GM12878 (cell line): ENCODE measurements around the gene ENAH. TPM values are rescaled to one million over a fixed set of nuclear protein-coding genes. Genes with fewer than 3 reads are reported as not detected.

ENCODE experiments used
- polyA plus RNA-seq, 11 experiments: library from polyadenylated mRNA; depleted of rRNA in 4 of 11; unstranded in 6 of 11; stranded (reverse) in 5 of 11; fragments of >200 nt; fragmentation: Nextera tagmentation in 4 of 11; fragmentation: Illumina TruSeq in 1 of 11; extraction: Ambion mirVana in 4 of 11; extraction: Trizol in 1 of 11; gene quantifications; 1 replicate in 1 of 11; 2 replicates in 10 of 11; pipeline versions ENCODE4 v1.2.1 to v1.2.3, GENCODE V29; 2011 to 2016; ENCODE audit warnings: inconsistent platforms in 2 of 11, missing spikeins in 2 of 11, low read depth in 1 of 11
- total RNA-seq, 4 experiments: library from RNA; depleted of rRNA in 3 of 4; stranded (reverse); fragments of >200 nt in 3 of 4; fragmentation: Illumina TruSeq in 1 of 4; extraction: Trizol in 1 of 4; gene quantifications; 2 replicates each; pipeline versions ENCODE4 v1.2.1 to v1.2.3, GENCODE V29; 2013 to 2021

The ENAH gene
- total and polyA plus RNA-seq, 10 of the 15 experiments (the other 5 are each of a cell fraction or from before 2014, with no cell fraction given): under 0.01 to 0.62 (median 0.06) TPM; not detected in 5

Other genes with a start within 250 kb of the ENAH start
- gene LBR, start 225.1 kb downstream of the ENAH start, total RNA-seq (2014; rRNA removed): 98.7 and 119 TPM in 2 replicates
- 114 and 115 TPM in 2 replicates for gene LBR, start 225.1 kb downstream of the ENAH start, total RNA-seq (2014; rRNA removed; fragmentation: Illumina TruSeq; extraction: Trizol)
- 121 and 122 TPM in 2 replicates for gene LBR, start 225.1 kb downstream of the ENAH start, total RNA-seq (2021)
- 107 and 150 TPM in 2 replicates for gene LBR, start 225.1 kb downstream of the ENAH start, polyA plus RNA-seq (2011; rRNA removed)
- gene LBR, start 225.1 kb downstream of the ENAH start, polyA plus RNA-seq (2014; fragmentation: Illumina TruSeq; extraction: Trizol): 113 and 134 TPM in 2 replicates
- 100 to 1,000 TPM in 1 of 2 experiments, 10 to 100 TPM in 1; 81.8 to 120 TPM for gene LBR, start 225.1 kb downstream of the ENAH start, polyA plus RNA-seq (2014; fragmentation: Nextera tagmentation; extraction: Ambion mirVana)
- 77.6 and 82.7 TPM in 2 replicates for gene LBR, start 225.1 kb downstream of the ENAH start, polyA plus RNA-seq (2014; rRNA removed)
- gene LBR, start 225.1 kb downstream of the ENAH start, polyA plus RNA-seq (2016; fragmentation: Nextera tagmentation; extraction: Ambion mirVana): 100 to 1,000 TPM; 169 to 178 TPM
- 250 and 316 TPM in 2 replicates for gene SRP9, start 124.7 kb upstream of the ENAH start, total RNA-seq (2014; rRNA removed)
- 367 and 372 TPM in 2 replicates for gene SRP9, start 124.7 kb upstream of the ENAH start, total RNA-seq (2014; rRNA removed; fragmentation: Illumina TruSeq; extraction: Trizol)
- 248 and 256 TPM in 2 replicates for gene SRP9, start 124.7 kb upstream of the ENAH start, total RNA-seq (2021)
- gene SRP9, start 124.7 kb upstream of the ENAH start, polyA plus RNA-seq (2011; rRNA removed): 639 and 968 TPM in 2 replicates
- gene SRP9, start 124.7 kb upstream of the ENAH start, polyA plus RNA-seq (2014; fragmentation: Illumina TruSeq; extraction: Trizol): 389 and 483 TPM in 2 replicates
- gene SRP9, start 124.7 kb upstream of the ENAH start, polyA plus RNA-seq (2014; fragmentation: Nextera tagmentation; extraction: Ambion mirVana): 1,000 to 10,000 TPM in 1 of 2 experiments, 100 to 1,000 TPM in 1; 912 to 1,200 TPM
- 221 and 283 TPM in 2 replicates for gene SRP9, start 124.7 kb upstream of the ENAH start, polyA plus RNA-seq (2014; rRNA removed)
- gene SRP9, start 124.7 kb upstream of the ENAH start, polyA plus RNA-seq (2016; fragmentation: Nextera tagmentation; extraction: Ambion mirVana): 100 to 1,000 TPM; 643 to 700 TPM
- gene EPHX1, start 157.0 kb upstream of the ENAH start, total RNA-seq (2014; rRNA removed): 0.73 and 1.0 TPM in 2 replicates
- gene EPHX1, start 157.0 kb upstream of the ENAH start, total RNA-seq (2014; rRNA removed; fragmentation: Illumina TruSeq; extraction: Trizol): 1.0 TPM in 2 replicates
- 2.6 and 2.9 TPM in 2 replicates for gene EPHX1, start 157.0 kb upstream of the ENAH start, total RNA-seq (2021)
- 0.29 and 0.69 TPM in 2 replicates for gene EPHX1, start 157.0 kb upstream of the ENAH start, polyA plus RNA-seq (2011; rRNA removed)
- 1.4 and 1.6 TPM in 2 replicates for gene EPHX1, start 157.0 kb upstream of the ENAH start, polyA plus RNA-seq (2014; fragmentation: Illumina TruSeq; extraction: Trizol)
- not detected for gene EPHX1, start 157.0 kb upstream of the ENAH start, polyA plus RNA-seq (2014; fragmentation: Nextera tagmentation; extraction: Ambion mirVana)
- gene EPHX1, start 157.0 kb upstream of the ENAH start, polyA plus RNA-seq (2014; rRNA removed): 0.33 and 1.6 TPM in 2 replicates
- under 1 TPM; 0.64 to 0.83 TPM for gene EPHX1, start 157.0 kb upstream of the ENAH start, polyA plus RNA-seq (2016; fragmentation: Nextera tagmentation; extraction: Ambion mirVana)
- gene TMEM63A, start 229.3 kb upstream of the ENAH start, total RNA-seq (2014; rRNA removed): 12.0 TPM in 2 replicates
- gene TMEM63A, start 229.3 kb upstream of the ENAH start, total RNA-seq (2014; rRNA removed; fragmentation: Illumina TruSeq; extraction: Trizol): 8.7 and 10.4 TPM in 2 replicates
- gene TMEM63A, start 229.3 kb upstream of the ENAH start, total RNA-seq (2021): 27.6 and 31.8 TPM in 2 replicates
- gene TMEM63A, start 229.3 kb upstream of the ENAH start, polyA plus RNA-seq (2011; rRNA removed): 21.0 and 33.5 TPM in 2 replicates
- gene TMEM63A, start 229.3 kb upstream of the ENAH start, polyA plus RNA-seq (2014; fragmentation: Illumina TruSeq; extraction: Trizol): 19.6 and 20.1 TPM in 2 replicates
- gene TMEM63A, start 229.3 kb upstream of the ENAH start, polyA plus RNA-seq (2014; fragmentation: Nextera tagmentation; extraction: Ambion mirVana): 1 to 10 TPM; 1.3 to 1.8 TPM
- 17.2 and 20.2 TPM in 2 replicates for gene TMEM63A, start 229.3 kb upstream of the ENAH start, polyA plus RNA-seq (2014; rRNA removed)
- 10 to 100 TPM; 14.4 to 15.9 TPM for gene TMEM63A, start 229.3 kb upstream of the ENAH start, polyA plus RNA-seq (2016; fragmentation: Nextera tagmentation; extraction: Ambion mirVana)
- 0.06 TPM in 1 of 2 replicates, not detected in the other for gene LEFTY1, start 236.0 kb upstream of the ENAH start, total RNA-seq (2014; rRNA removed)
- gene LEFTY1, start 236.0 kb upstream of the ENAH start, total RNA-seq (2014; rRNA removed; fragmentation: Illumina TruSeq; extraction: Trizol): not detected in 2 replicates
- gene LEFTY1, start 236.0 kb upstream of the ENAH start, total RNA-seq (2021): 0.27 TPM in 1 of 2 replicates, not detected in the other
- gene LEFTY1, start 236.0 kb upstream of the ENAH start, polyA plus RNA-seq (2011; rRNA removed): not detected in 2 replicates
- not detected in 2 replicates for gene LEFTY1, start 236.0 kb upstream of the ENAH start, polyA plus RNA-seq (2014; fragmentation: Illumina TruSeq; extraction: Trizol)
- not detected for gene LEFTY1, start 236.0 kb upstream of the ENAH start, polyA plus RNA-seq (2014; fragmentation: Nextera tagmentation; extraction: Ambion mirVana)
- 0.06 TPM in 1 of 2 replicates, not detected in the other for gene LEFTY1, start 236.0 kb upstream of the ENAH start, polyA plus RNA-seq (2014; rRNA removed)
- not detected for gene LEFTY1, start 236.0 kb upstream of the ENAH start, polyA plus RNA-seq (2016; fragmentation: Nextera tagmentation; extraction: Ambion mirVana)